Lung (tissue), 12 donors: ENCODE measurements around the gene CFAP91. TPM values are rescaled to one million over a fixed set of nuclear protein-coding genes. Genes with fewer than 3 reads are reported as not detected.
A peak's percentile ranks its signal among the peaks of the same experiment; 100 is the strongest.

Experiments
- ATAC-seq: fragments of 200-7000 bp; cut with Tn5 transposase; one replicate; pipeline ENCODE4 v1.9.1; 2020; ENCODE audit warnings: moderate number of reproducible peaks; ENCODE audit not compliant: insufficient read depth, low FRiP score
- DNase-seq, 3 donors: peaks; one replicate each; pipeline ENCODE4 v3.0.0-alpha.2; 2013 to 2017
- H3K27ac ChIP-seq, 2 donors: one replicate each; pipeline ENCODE4 v1.5.1; 2013; ENCODE audit warnings: mild to moderate bottlenecking in 2 of 2, moderate library complexity in 2 of 2, control low read depth in 1 of 2, inconsistent platforms in 1 of 2, low read depth in 1 of 2, low read length in 1 of 2
- H3K27me3 ChIP-seq, 3 donors: one replicate each; pipeline ENCODE4 v1.5.1; 2013; ENCODE audit warnings: low read length in 2 of 3; ENCODE audit not compliant: control insufficient read depth in 3 of 3, insufficient read depth in 3 of 3
- H3K36me3 ChIP-seq, 4 donors: one replicate each; pipeline ENCODE4 v1.5.1; 2013; ENCODE audit warnings: low read length in 4 of 4, mild to moderate bottlenecking in 1 of 4, moderate library complexity in 1 of 4; ENCODE audit not compliant: control insufficient read depth in 4 of 4, insufficient read depth in 4 of 4
- H3K4me1 ChIP-seq, 5 donors: one replicate each; pipeline ENCODE4 v1.5.1; 2013; ENCODE audit warnings: low read length in 5 of 5, mild to moderate bottlenecking in 2 of 5, moderate library complexity in 1 of 5; ENCODE audit not compliant: control insufficient read depth in 5 of 5, insufficient read depth in 5 of 5
- H3K4me3 ChIP-seq: one replicate; pipeline ENCODE4 v1.5.1; 2013; ENCODE audit warnings: mild to moderate bottlenecking, control low read depth, moderate library complexity
- H3K9ac ChIP-seq, 2 donors: one replicate each; pipeline ENCODE4 v1.5.1; 2013; ENCODE audit warnings: low read length in 2 of 2, control low read depth in 1 of 2; ENCODE audit not compliant: insufficient read depth in 1 of 2
- H3K9me3 ChIP-seq, 4 donors: one replicate each; pipeline ENCODE4 v1.5.1; 2013; ENCODE audit warnings: low read length in 3 of 4, mild to moderate bottlenecking in 1 of 4, moderate library complexity in 1 of 4; ENCODE audit not compliant: control insufficient read depth in 4 of 4, insufficient read depth in 3 of 4
- CTCF ChIP-seq: IDR thresholded peaks from 2 replicates; pipeline ENCODE4 v1.5.1; 2012; ENCODE audit warnings: mild to moderate bottlenecking; ENCODE audit errors: control extremely low read depth, extremely low read depth
- WGBS, 2 donors: extraction: QIAGEN DNeasy Blood & Tissue Kit; methylation state at CpG; one replicate each; pipeline ENCODE4 v1.1.7; 2013; 5-methylcytosine and 5-hydroxymethylcytosine counted together
- polyA plus RNA-seq, 2 donors: library from polyadenylated mRNA; stranded (reverse); fragments of 200-250 nt; gene quantifications; one replicate each; pipeline ENCODE4 v1.2.1, GENCODE V29; 2013
- total RNA-seq, 2 donors: library from RNA; depleted of rRNA in 1 of 2; stranded (reverse); fragments of >200 nt in 1 of 2; gene quantifications; one replicate each; pipeline ENCODE4 v1.2.1, GENCODE V29; 2014 to 2021
- donor health status: control.
- donor health status: control.
- donor health status: Bipolar disorder and iron deficiency.
- donor health status: healthy.
- donor health status: DM: yes; HTN: yes; CAD: no.

CFAP91 gene
- total and polyA plus RNA-seq, 4 donors: 3.4 to 19.0 (median 11.1) TPM

- TF ChIP-seq CTCF: no peak
- Histone ChIP-seq H3K9me3 (no peaks in the 10 kb centered on the region), H3K36me3 (no peaks in the 10 kb centered on the region), H3K27me3 (no peaks in the 10 kb centered on the region), H3K9ac (no peak overlapping the region), H3K4me1 (peaks cover 0 to 15% (median 2%) of the 10 kb centered on the region in 5 donors), H3K4me3 (no peak overlapping the region), H3K27ac (no peak overlapping the region)
- DNase-seq (peak in 1 of 3 donors; percentile 37), ATAC-seq (no peak)
- WGBS, 2 donors: 68 to 80% methylated on average over 8 of the region's 8 CpGs
Measured at GRCh38 chr3:119703820-119704531, 1.2 kb downstream of the CFAP91 start.

DNA sequence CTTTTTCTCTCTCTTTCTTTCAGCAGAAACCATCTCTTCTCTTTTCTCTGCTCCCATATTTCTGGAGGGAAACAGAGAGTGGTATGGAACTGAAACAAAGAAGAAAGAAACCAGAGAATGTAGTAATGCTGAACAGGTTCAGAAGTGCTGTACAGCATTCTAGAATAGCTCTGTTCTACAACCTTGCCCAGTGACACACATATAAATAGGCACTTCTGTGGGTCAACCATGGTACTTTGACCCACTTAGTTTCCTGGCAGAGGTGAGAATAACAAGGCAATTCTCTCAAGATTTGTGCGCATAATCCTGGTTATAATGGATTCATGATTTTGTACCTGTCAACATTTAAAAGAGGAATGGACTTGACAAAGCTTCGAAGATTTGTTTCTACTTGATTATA is 12.3 kb downstream of the CFAP91 start:
- TF ChIP-seq CTCF: no peak
- H3K9ac ChIP-seq: no peak overlapping the region
- H3K4me1 ChIP-seq: no peaks in the 10 kb centered on the region
- no peaks in the 10 kb centered on the region for H3K9me3 ChIP-seq
- no peak overlapping the region for H3K4me3 ChIP-seq
- no peak overlapping the region for H3K27ac ChIP-seq
- ATAC-seq (no peak), DNase-seq (no peak)
- WGBS, 2 donors: 95 to 99% methylated on average over 2 of the region's 2 CpGs
- H3K27me3 ChIP-seq: no peaks in the 10 kb centered on the region
- H3K36me3 ChIP-seq: no peaks in the 10 kb centered on the region

- H3K27ac ChIP-seq: no peak overlapping the region
- no peak overlapping the region for H3K4me3 ChIP-seq
- 84 to 97% methylated on average over 3 of the region's 3 CpGs for WGBS, 2 donors
- no peak for DNase-seq
- no peaks in the 10 kb centered on the region for H3K36me3 ChIP-seq
- H3K4me1 ChIP-seq: no peaks in the 10 kb centered on the region
- no peaks in the 10 kb centered on the region for H3K9me3 ChIP-seq
- no peak for TF ChIP-seq CTCF
- H3K9ac ChIP-seq: no peak overlapping the region
- no peak for ATAC-seq
- H3K27me3 ChIP-seq: no peaks in the 10 kb centered on the region
Measured at GRCh38 chr3:119716998-119717397, 14.2 kb downstream of the CFAP91 start.

- H3K9me3 ChIP-seq: no peaks in the 10 kb centered on the region
- H3K4me1 ChIP-seq: no peaks in the 10 kb centered on the region
- DNase-seq (no peak), ATAC-seq (no peak)
- WGBS, 2 donors: 83 to 94% methylated on average over 5 of the region's 5 CpGs
- H3K36me3 ChIP-seq: no peaks in the 10 kb centered on the region
- H3K27me3 ChIP-seq: no peaks in the 10 kb centered on the region
- H3K4me3 ChIP-seq: no peak overlapping the region
- no peak overlapping the region for H3K27ac ChIP-seq
- H3K9ac ChIP-seq: no peak overlapping the region
- no peak for TF ChIP-seq CTCF
Measured at GRCh38 chr3:119717520-119717919, 14.7 kb downstream of the CFAP91 start.
